NCI-H146 treated with DMSO at 0.1 percent for 48 hours (cell line): Measurements from ENCODE around the gene MARCHF5.
"Not testable (repeated sequence)": the region's sequence is repeated elsewhere in the genome, so short reads cannot be mapped to it uniquely, and the experiment has no call there.

ENCODE experiments used
- DNase-seq: peaks from one replicate; lab custom pipeline; 2025; ENCODE audit not compliant: unreplicated experiment; lab: John Stamatoyannopoulos, UW

MARCHF5 gene

DNA sequence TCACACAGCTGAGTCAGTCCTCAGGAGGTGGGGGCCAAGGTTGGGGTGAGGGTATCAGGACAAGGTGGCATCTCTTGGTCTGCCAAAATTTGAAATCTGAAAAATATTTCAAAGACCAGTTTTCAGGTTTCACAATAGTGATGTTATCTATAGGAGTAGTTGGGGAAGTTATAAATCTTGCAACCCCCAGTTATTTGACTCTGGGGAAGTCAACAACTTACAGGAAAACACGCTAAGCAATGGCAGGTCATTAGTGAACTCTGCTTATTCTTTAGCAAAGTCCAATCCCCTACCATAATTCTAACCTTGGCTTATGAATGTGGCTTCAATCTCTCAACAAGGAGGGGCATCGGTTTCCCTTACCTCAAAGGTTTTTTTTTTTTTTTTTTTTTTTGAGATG lies 94.9 kb downstream of the MARCHF5 start:
- no peak for DNase-seq

DNA sequence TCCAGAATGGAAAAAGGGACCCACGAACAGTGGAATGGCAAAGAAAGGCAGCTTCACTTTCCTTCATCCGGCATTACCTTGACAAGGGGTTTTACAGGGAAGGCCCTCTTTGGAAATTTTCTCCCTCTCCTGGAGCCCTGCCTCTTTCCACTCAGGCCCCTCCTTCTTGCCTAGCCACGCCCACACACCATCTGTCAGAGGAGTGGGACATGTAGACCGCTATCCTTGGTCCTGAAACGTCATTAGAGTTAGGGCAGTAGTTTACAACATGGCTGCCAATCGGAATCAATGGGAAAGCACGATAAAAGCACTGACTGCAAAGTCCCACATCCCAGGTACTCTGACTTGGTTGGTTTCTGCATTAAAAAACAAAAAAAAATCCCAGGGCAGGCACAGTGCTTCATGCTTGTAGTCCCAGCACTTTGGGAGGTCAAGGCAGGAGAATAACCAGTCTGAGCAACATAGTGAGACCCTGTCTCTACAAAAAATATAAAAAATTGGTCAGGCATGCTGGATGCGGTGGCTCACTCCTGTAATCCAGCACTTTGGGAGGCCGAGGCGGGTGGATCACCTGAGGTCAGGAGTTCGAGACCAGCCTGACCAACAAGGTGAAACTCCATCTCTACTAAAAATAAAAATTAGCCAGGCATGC lies 96.4 kb downstream of the MARCHF5 start:
- DNase-seq: no peak

DNA sequence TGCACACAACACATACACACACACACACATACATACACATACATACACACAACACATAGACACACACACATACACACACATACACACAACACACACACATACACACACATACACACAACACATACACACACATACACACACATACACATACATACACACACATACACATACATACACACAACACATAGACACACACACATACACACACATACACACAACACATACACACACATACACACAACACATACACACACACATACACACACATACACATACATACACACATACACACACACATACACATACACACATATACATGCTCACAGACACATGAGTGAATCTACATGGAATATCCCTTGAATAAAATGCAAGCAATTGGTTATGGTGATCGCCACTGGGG lies 102.2 kb downstream of the MARCHF5 start:
- not testable (repeated sequence) for DNase-seq

DNA sequence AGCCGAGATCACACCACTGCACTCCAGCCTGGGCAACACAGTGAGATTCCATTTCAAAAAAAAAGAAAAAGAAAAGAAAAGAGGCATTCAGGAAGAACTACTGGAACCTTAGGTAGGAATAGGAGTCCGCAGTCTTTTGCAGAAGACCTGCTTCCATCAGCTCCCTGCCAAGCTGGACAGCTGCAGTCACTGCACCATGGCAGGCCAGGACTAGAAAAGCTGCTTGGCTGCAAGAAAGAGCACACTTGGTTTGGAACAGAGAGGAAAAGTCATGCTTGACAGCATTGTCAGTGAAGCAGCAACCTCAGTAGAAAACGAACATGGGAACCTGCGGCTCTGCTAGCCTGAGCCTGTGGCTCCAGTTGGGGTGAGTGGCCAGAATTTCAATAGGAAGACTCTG lies 104.3 kb downstream of the MARCHF5 start:
- no peak for DNase-seq

DNA sequence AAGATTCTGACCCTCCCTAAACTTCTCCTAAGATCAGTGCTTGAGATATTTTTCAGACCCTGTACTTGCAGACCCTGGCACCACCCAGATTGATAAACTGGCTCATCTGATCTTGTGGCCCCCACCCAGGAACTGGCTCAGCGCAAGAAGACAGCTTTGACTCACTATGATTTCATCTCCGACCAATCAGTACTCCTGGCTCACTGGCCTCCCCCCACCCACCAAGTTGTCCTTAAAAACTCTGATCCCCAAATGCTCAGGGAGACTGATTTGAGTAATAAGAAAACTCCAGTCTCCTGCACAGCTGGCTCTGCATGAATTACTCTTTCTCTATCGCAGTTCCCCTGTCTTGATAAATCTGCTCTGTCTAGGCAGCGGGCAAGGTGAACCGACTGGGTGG lies 111.3 kb downstream of the MARCHF5 start:
- DNase-seq: not testable (repeated sequence)
